H1 (cell line): Measurements from ENCODE around the gene GLYATL3. TPM values are rescaled to one million over a fixed set of nuclear protein-coding genes. Genes with fewer than 3 reads are reported as not detected.

Source experiments
- CEBPB ChIP-seq: IDR thresholded peaks from 2 replicates; pipeline ENCODE4 v1.6.1; 2012; ENCODE audit warnings: low read depth, low read length
- MAFK ChIP-seq: IDR thresholded peaks from 2 replicates; pipeline ENCODE4 v1.6.1; 2012; ENCODE audit warnings: low read depth, mild to moderate bottlenecking, improper control_type of control experiment, low read length
- polyA plus RNA-seq, 7 experiments: library from polyadenylated mRNA; depleted of rRNA in 3 of 7; stranded (reverse) in 5 of 7; unstranded in 2 of 7; fragments of >200 nt in 5 of 7; fragments of 200-250 nt in 2 of 7; gene quantifications; 1 replicate in 5 of 7; 2 replicates in 1 of 7; 4 replicates in 1 of 7; pipeline versions ENCODE4 v1.2.1 to v1.2.3, GENCODE V29; 2011 to 2013; ENCODE audit warnings: missing spikeins in 2 of 7, mixed read lengths in 2 of 7
- total RNA-seq: library from RNA; stranded (reverse); fragmentation: NEBNext Ultra II Directional; extraction: Animal tissue kit (Norgen Biotek cat#: 25700); gene quantifications from 2 replicates; pipeline ENCODE4 v1.2.1, GENCODE V29; 2021

Gene GLYATL3
- total and polyA plus RNA-seq, 2 of the 8 experiments (the other 6 are each of a cell fraction or from before 2014, with no cell fraction given), result not detected

GRCh38 chr6:49546331-49546730, 46.6 kb downstream of the GLYATL3 start (continued):
- TF ChIP-seq CEBPB (no peak), MAFK (no peak)
